Choroid plexus epithelial cell (primary cell): Measurements from ENCODE around the gene RIOK1.
A peak's percentile ranks its signal among the peaks of the same experiment; 100 is the strongest.

ENCODE experiments used
- DNase-seq: peaks from one replicate; pipeline ENCODE4 v3.0.0-alpha.2; 2010; ENCODE audit warnings: low read depth
- H3K4me3 ChIP-seq: 2 replicates; pipeline ENCODE4 v1.5.1; 2011; ENCODE audit warnings: low read depth, mild to moderate bottlenecking, control low read depth, low read length, moderate library complexity
- CTCF ChIP-seq: conservative IDR thresholded peaks from 2 replicates; pipeline ENCODE4 v1.5.1; 2011; ENCODE audit warnings: low read depth, mild to moderate bottlenecking, control low read depth, inconsistent platforms, low read length, moderate library complexity

Gene RIOK1

GRCh38 chr6:7391151-7391550 is 1.5 kb downstream of the RIOK1 start:
- no peak overlapping the region for H3K4me3 ChIP-seq
- no peak for DNase-seq
- TF ChIP-seq CTCF = no peak

GRCh38 chr6:7392402-7392801 is 2.8 kb downstream of the RIOK1 start:
- no peak for TF ChIP-seq CTCF
- no peak overlapping the region for H3K4me3 ChIP-seq
- peak; percentile 14 for DNase-seq

DNA sequence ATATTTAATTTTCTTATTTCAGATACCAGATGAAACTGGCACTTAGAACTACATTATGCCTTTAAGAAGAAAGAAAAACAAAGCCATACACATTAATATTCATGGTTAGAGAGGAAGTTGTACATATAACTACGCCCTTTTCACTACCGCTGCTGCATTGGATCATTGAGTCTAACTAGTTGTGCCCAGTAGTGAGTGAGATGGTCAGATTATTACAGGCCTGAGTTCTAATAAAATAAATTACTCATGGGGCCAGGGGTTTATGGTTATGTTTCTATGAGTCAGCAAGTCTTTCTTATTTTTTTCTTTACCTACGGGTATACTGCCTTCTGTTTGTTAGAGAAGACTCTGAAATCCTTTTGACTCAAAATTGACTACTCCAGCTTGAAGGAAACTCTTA is 11.5 kb downstream of the RIOK1 start:
- no peak for TF ChIP-seq CTCF
- no peak overlapping the region for H3K4me3 ChIP-seq
- DNase-seq = peak; percentile 31

GRCh38 chr6:7402716-7403115 is 13.1 kb downstream of the RIOK1 start:
- no peak overlapping the region for H3K4me3 ChIP-seq
- no peak for TF ChIP-seq CTCF
- no peak for DNase-seq

DNA sequence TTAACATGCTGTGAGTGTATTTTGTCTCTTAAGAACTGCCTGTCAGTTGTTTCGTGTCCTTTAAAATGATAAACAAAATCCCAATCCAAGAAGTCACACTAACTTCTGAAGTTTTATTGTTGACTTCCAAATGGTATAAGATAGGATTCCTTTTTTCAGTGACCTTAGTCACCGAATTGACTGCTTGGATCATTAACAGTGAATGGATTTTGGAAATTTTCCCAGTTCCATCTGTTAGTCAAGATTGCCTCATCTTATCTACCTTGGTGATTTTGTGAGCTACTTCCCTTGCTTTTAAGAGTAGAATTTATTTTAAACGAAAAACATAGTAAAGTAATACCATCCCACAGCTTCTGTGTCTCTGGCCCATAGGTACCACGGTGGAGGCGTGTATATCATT is 14.9 kb downstream of the RIOK1 start:
- no peak for TF ChIP-seq CTCF
- H3K4me3 ChIP-seq = no peak overlapping the region
- no peak for DNase-seq

GRCh38 chr6:7406743-7407142 is 17.1 kb downstream of the RIOK1 start:
- H3K4me3 ChIP-seq = no peak overlapping the region
- peak; percentile 24 for DNase-seq
- no peak for TF ChIP-seq CTCF

DNA sequence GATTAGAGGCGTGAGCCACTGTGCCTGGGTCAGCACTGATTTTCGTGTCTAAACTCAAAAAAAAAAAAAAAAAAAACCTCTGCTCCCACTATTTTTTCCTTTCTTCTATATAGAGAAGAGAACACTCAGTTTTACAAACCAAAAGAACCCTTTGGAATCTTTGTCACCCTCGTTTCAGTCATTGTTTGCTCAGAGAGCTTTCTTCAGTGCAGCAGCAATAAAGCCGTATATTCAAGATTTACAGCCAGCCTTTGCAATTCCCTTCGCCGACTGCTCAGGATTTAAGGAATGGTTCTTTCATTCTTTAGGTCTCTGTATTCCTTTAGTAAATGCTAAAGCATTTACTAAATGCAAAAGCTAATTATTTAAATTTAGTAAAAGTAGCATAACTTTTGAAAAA is 20.1 kb downstream of the RIOK1 start:
- H3K4me3 ChIP-seq = no peak overlapping the region
- TF ChIP-seq CTCF = no peak
- DNase-seq = no peak
